H9 (cell line): Measurements from ENCODE around the gene ATP6V0B. TPM values are rescaled to one million over a fixed set of nuclear protein-coding genes. Genes with fewer than 3 reads are reported as not detected.

Source experiments
- DNase-seq: peaks from one replicate; pipeline ENCODE4 v3.0.0-alpha.2; 2017
- H2AFZ ChIP-seq: one replicate; pipeline ENCODE4 v1.6.1; 2013; ENCODE audit warnings: mild to moderate bottlenecking, low read length, control low read depth, moderate library complexity
- H2AK5ac ChIP-seq: 2 replicates; pipeline ENCODE4 v1.6.1; 2013; ENCODE audit warnings: low read length, control low read depth, mixed read lengths; ENCODE audit not compliant: insufficient read length
- H2BK120ac ChIP-seq: one replicate; pipeline ENCODE4 v1.6.1; 2013; ENCODE audit warnings: low read depth, mild to moderate bottlenecking, low read length, control low read depth, inconsistent platforms; ENCODE audit not compliant: poor library complexity, severe bottlenecking
- H2BK12ac ChIP-seq: 2 replicates; pipeline ENCODE4 v1.6.1; 2013; ENCODE audit warnings: low read length, control low read depth, mixed read lengths, low read depth; ENCODE audit not compliant: insufficient read length
- H2BK15ac ChIP-seq: 2 replicates; pipeline ENCODE4 v1.6.1; 2013; ENCODE audit warnings: low read depth, low read length, control low read depth
- H2BK20ac ChIP-seq: one replicate; pipeline ENCODE4 v1.6.1; 2013; ENCODE audit warnings: low read depth, mild to moderate bottlenecking, low read length, control low read depth, inconsistent platforms; ENCODE audit not compliant: poor library complexity, severe bottlenecking
- H2BK5ac ChIP-seq: 2 replicates; pipeline ENCODE4 v1.6.1; 2013; ENCODE audit warnings: low read length, control low read depth, mixed read lengths; ENCODE audit not compliant: insufficient read length
- H3K14ac ChIP-seq: 2 replicates; pipeline ENCODE4 v1.6.1; 2013; ENCODE audit warnings: low read length, control low read depth; ENCODE audit not compliant: insufficient read depth
- H3K18ac ChIP-seq: 2 replicates; pipeline ENCODE4 v1.6.1; 2013; ENCODE audit warnings: low read depth, mild to moderate bottlenecking, mixed read lengths, low read length, control low read depth; ENCODE audit not compliant: insufficient read length
- H3K23ac ChIP-seq: 2 replicates; pipeline ENCODE4 v1.6.1; 2013; ENCODE audit warnings: low read length, control low read depth, mixed read lengths, low read depth; ENCODE audit not compliant: insufficient read length
- H3K23me2 ChIP-seq: 2 replicates; pipeline ENCODE4 v1.6.1; 2013; ENCODE audit warnings: low read depth, mild to moderate bottlenecking, mixed read lengths, low read length, control low read depth; ENCODE audit not compliant: insufficient read length, poor library complexity, severe bottlenecking
- H3K27ac ChIP-seq: 2 replicates; pipeline ENCODE4 v1.5.1; 2013; ENCODE audit warnings: low read length, control low read depth, mixed read lengths, low read depth; ENCODE audit not compliant: insufficient read length
- H3K27me3 ChIP-seq: 2 replicates; pipeline ENCODE4 v1.6.1; 2013; ENCODE audit warnings: low read length, control low read depth, inconsistent platforms; ENCODE audit not compliant: insufficient read depth
- H3K4ac ChIP-seq: 2 replicates; pipeline ENCODE4 v1.6.1; 2013; ENCODE audit warnings: low read depth, mild to moderate bottlenecking, control low read depth, inconsistent platforms, low read length, moderate library complexity
- H3K4me1 ChIP-seq: 2 replicates; pipeline ENCODE4 v1.6.1; 2013; ENCODE audit warnings: low read length, control low read depth, inconsistent platforms; ENCODE audit not compliant: insufficient read depth
- H3K4me2 ChIP-seq: 2 replicates; pipeline ENCODE4 v1.6.1; 2013; ENCODE audit warnings: low read length, control low read depth, mixed read lengths; ENCODE audit not compliant: insufficient read length, insufficient read depth
- H3K56ac ChIP-seq: 2 replicates; pipeline ENCODE4 v1.6.1; 2013; ENCODE audit warnings: low read depth, mild to moderate bottlenecking, mixed read lengths, low read length, control low read depth; ENCODE audit not compliant: insufficient read length
- H3K79me1 ChIP-seq: 2 replicates; pipeline ENCODE4 v1.6.1; 2013; ENCODE audit warnings: low read depth, mild to moderate bottlenecking, moderate library complexity, low read length, control low read depth, inconsistent platforms; ENCODE audit not compliant: insufficient read depth, poor library complexity, severe bottlenecking
- H3K79me2 ChIP-seq: 2 replicates; pipeline ENCODE4 v1.6.1; 2013; ENCODE audit warnings: low read length, control low read depth, inconsistent platforms; ENCODE audit not compliant: insufficient read depth
- H3K9ac ChIP-seq: 2 replicates; pipeline ENCODE4 v1.6.1; 2013; ENCODE audit warnings: low read length, control low read depth, mixed read lengths; ENCODE audit not compliant: insufficient read length; ENCODE audit errors: extremely low read depth
- H3K9me3 ChIP-seq: one replicate; pipeline ENCODE4 v1.6.1; 2013; ENCODE audit warnings: low read depth, low read length, inconsistent platforms; ENCODE audit not compliant: control insufficient read depth
- H3T11ph ChIP-seq: one replicate; pipeline ENCODE4 v1.6.1; 2013; ENCODE audit warnings: mild to moderate bottlenecking, low read length, control low read depth, inconsistent platforms
- H4K20me1 ChIP-seq: one replicate; pipeline ENCODE4 v1.6.1; 2013; ENCODE audit not compliant: control insufficient read depth, insufficient read length, insufficient read depth
- H4K5ac ChIP-seq: 2 replicates; pipeline ENCODE4 v1.6.1; 2013; ENCODE audit warnings: low read depth, mild to moderate bottlenecking, mixed read lengths, low read length, control low read depth; ENCODE audit not compliant: insufficient read length
- H4K8ac ChIP-seq: replicated peaks from 2 replicates; pipeline ENCODE4 v1.6.1; 2013; ENCODE audit warnings: low read length, control low read depth, mixed read lengths, low read depth; ENCODE audit not compliant: insufficient read length
- H4K91ac ChIP-seq: 2 replicates; pipeline ENCODE4 v1.6.1; 2013; ENCODE audit warnings: low read depth, mild to moderate bottlenecking, moderate library complexity, mixed read lengths, low read length, control low read depth; ENCODE audit not compliant: insufficient read length
- H3K27ac Mint-ChIP-seq, 3 experiments: 2 replicates in 2 of 3; 3 replicates in 1 of 3; pipeline ENCODE4 v1.8.0; 2020 to 2021; ENCODE audit warnings: mixed read lengths in 3 of 3, mild to moderate bottlenecking in 1 of 3, moderate library complexity in 1 of 3
- H3K27me3 Mint-ChIP-seq: 2 replicates; pipeline ENCODE4 v1.8.0; 2021; ENCODE audit warnings: low read depth, mild to moderate bottlenecking, moderate library complexity, mixed read lengths
- H3K36me3 Mint-ChIP-seq, 3 experiments: 2 replicates in 2 of 3; 3 replicates in 1 of 3; pipeline ENCODE4 v1.8.0; 2020 to 2021; ENCODE audit warnings: low read depth in 3 of 3, mixed read lengths in 3 of 3; ENCODE audit not compliant: insufficient read depth in 1 of 3
- H3K4me1 Mint-ChIP-seq, 2 experiments: 2 replicates each; pipeline ENCODE4 v1.8.0; 2020; ENCODE audit warnings: mixed read lengths in 2 of 2
- H3K4me3 Mint-ChIP-seq, 2 experiments: 2 replicates in 1 of 2; 3 replicates in 1 of 2; pipeline ENCODE4 v1.8.0; 2020 to 2021; ENCODE audit warnings: mild to moderate bottlenecking in 2 of 2, mixed read lengths in 2 of 2, moderate library complexity in 1 of 2
- H3K9me3 Mint-ChIP-seq, 2 experiments: 2 replicates in 1 of 2; 3 replicates in 1 of 2; pipeline ENCODE4 v1.8.0; 2020; ENCODE audit warnings: mild to moderate bottlenecking in 2 of 2, mixed read lengths in 2 of 2, moderate library complexity in 1 of 2
- CTCF ChIP-seq: fragments of 200-600 bp; sonication (generic); conservative IDR thresholded peaks from 3 replicates; pipeline ENCODE4 v1.8.0; 2021; ENCODE audit warnings: antibody characterized with exemption, mild to moderate bottlenecking
- WGBS: extraction: QIAGEN DNeasy Blood & Tissue Kit; methylation state at CpG from one replicate; pipeline ENCODE4 v1.1.7; 2013; ENCODE audit warnings: missing lambda C conversion rate, low lambda C conversion rate, mixed read lengths; ENCODE audit not compliant: insufficient read length; ENCODE audit errors: extremely low coverage; 5-methylcytosine and 5-hydroxymethylcytosine counted together
- total RNA-seq: library from RNA; stranded (reverse); gene quantifications from 2 replicates; pipeline ENCODE4 v1.2.1, GENCODE V29; 2021

The ATP6V0B gene
- total RNA-seq, 1 experiment from 2014 or later, result 131 TPM

GRCh38 chr1:44012941-44013609 is 38.3 kb downstream of the ATP6V0B start:
- peaks cover 7 to 16% (median 9%) of the 10 kb centered on the region in 3 experiments; a peak in 6 of 7 replicates for H3K36me3 Mint-ChIP-seq
- Histone ChIP-seq H3K4ac (no peak overlapping the region), H4K20me1 (no peaks in the 10 kb centered on the region), H2BK15ac (no peak overlapping the region), H3K79me1 (no peaks in the 10 kb centered on the region), H2BK20ac (no peak overlapping the region), H2AK5ac (no peak overlapping the region), H3K4me2 (no peak overlapping the region), H3K27ac (no peak overlapping the region), H3K9me3 (no peaks in the 10 kb centered on the region), H2BK12ac (no peak overlapping the region), H2BK120ac (no peak overlapping the region), H4K8ac (no peak overlapping the region), H3K27me3 (no peaks in the 10 kb centered on the region), H2BK5ac (no peak overlapping the region), H3K14ac (no peak overlapping the region; the same call in 1 of the 2 replicates), H3K79me2 (no peaks in the 10 kb centered on the region), H3K18ac (no peak overlapping the region), H3T11ph (no peak overlapping the region), H2AFZ (no peak overlapping the region), H4K91ac (no peak overlapping the region), H3K23ac (no peak overlapping the region), H3K4me1 (peaks cover 3% of the 10 kb centered on the region; the same call in 1 of the 2 replicates), H4K5ac (no peak overlapping the region), H3K23me2 (no peaks in the 10 kb centered on the region), H3K9ac (no peak overlapping the region), H3K56ac (no peak overlapping the region)
- DNase-seq, result no peak
- no CpG with 5 or more reads among the region's 13 CpGs for WGBS
- no peak overlapping the region for H3K27ac Mint-ChIP-seq
- no peaks in the 10 kb centered on the region for H3K27me3 Mint-ChIP-seq
- no peak for TF ChIP-seq CTCF
- peaks cover 15 to 31% of the 10 kb centered on the region in 2 experiments for H3K4me1 Mint-ChIP-seq
- H3K9me3 Mint-ChIP-seq, result no peaks in the 10 kb centered on the region
- no peak overlapping the region for H3K4me3 Mint-ChIP-seq
